HepG2 (cell line): ENCODE results near the gene HKDC1. TPM values are rescaled to one million over a fixed set of nuclear protein-coding genes. Genes with fewer than 3 reads are reported as not detected.

Experiments used
- ATAC-seq: fragments of 200-7000 bp; cut with Tn5 transposase; 3 replicates; pipeline ENCODE4 v1.9.1; 2020; ENCODE audit warnings: mild to moderate bottlenecking, moderate library complexity
- Bru-seq: library from RNA; stranded (reverse); fragments of 400-500 nt; gene quantifications from one replicate; lab custom pipeline; 2021; lab: Mats Ljungman, UMichigan
- BruChase-seq, 2 experiments: library from RNA; stranded (reverse); fragments of 400-500 nt; gene quantifications; one replicate each; lab custom pipeline; 2021; lab: Mats Ljungman, UMichigan
- BruUV-seq: library from RNA; stranded (reverse); fragments of 400-500 nt; replicated peaks from 2 replicates; lab custom pipeline; 2021; lab: Mats Ljungman, UMichigan
- CTCF ChIA-PET: fragments of 300-600 bp; formaldehyde crosslinking; extraction: SDS; loops from one replicate; lab custom pipeline; 2021; ENCODE audit warnings: low total read pairs, inconsistent platforms, low intra/inter-chr PET ratio; lab: Yijun Ruan, JAX
- POLR2A ChIA-PET: fragments of 350-600 bp; sonication (Branson Sonifier 250); formaldehyde crosslinking; loops from one replicate; lab custom pipeline; 2020; ENCODE audit warnings: antibody characterized with exemption, inconsistent platforms; lab: Yijun Ruan, JAX
- DNase-seq: peaks from one replicate; pipeline ENCODE4 v3.0.0-alpha.2; 2015; ENCODE audit warnings: low spot score
- FAIRE-seq: peaks from 3 replicates; lab custom pipeline; 2011; peaks lifted over from hg19 to GRCh38; lab: Jason Lieb, UNC
- H2AFZ ChIP-seq: one replicate; pipeline ENCODE4 v1.6.1; 2011; ENCODE audit warnings: low read length, inconsistent platforms
- H3K27ac ChIP-seq: fragments of 300-600 bp; 3 replicates; pipeline ENCODE4 v1.8.0; 2011; ENCODE audit warnings: mixed run types, mild to moderate bottlenecking, mixed read lengths, low read length, inconsistent platforms; ENCODE audit not compliant: insufficient read depth; ENCODE audit errors: extremely low read length
- H3K27me3 ChIP-seq, 2 experiments: fragments of 200-600 bp in 1 of 2; 2 replicates in 1 of 2; 3 replicates in 1 of 2; pipeline versions ENCODE4 v1.6.0 to v1.8.0; 2011; ENCODE audit warnings: low read length in 2 of 2, mild to moderate bottlenecking in 2 of 2, moderate library complexity in 2 of 2, inconsistent platforms in 1 of 2; ENCODE audit not compliant: insufficient read depth in 2 of 2, control insufficient read depth in 1 of 2
- H3K36me3 ChIP-seq, 2 experiments: fragments of 200-600 bp in 1 of 2; replicated peaks in 1 of 2; 2 replicates in 1 of 2; 3 replicates in 1 of 2; pipeline versions ENCODE4 v1.5.1 to v1.8.0; 2011; ENCODE audit warnings: low read length in 2 of 2, inconsistent platforms in 1 of 2; ENCODE audit not compliant: insufficient read depth in 2 of 2, control insufficient read depth in 1 of 2
- H3K4me1 ChIP-seq: 2 replicates; pipeline ENCODE4 v1.5.1; 2012; ENCODE audit warnings: low read length, inconsistent platforms; ENCODE audit not compliant: insufficient read depth
- H3K4me2 ChIP-seq: 2 replicates; pipeline ENCODE4 v1.6.0; 2011; ENCODE audit warnings: low read depth, low read length, inconsistent platforms
- H3K4me3 ChIP-seq, 3 experiments: fragments of 200-600 bp in 1 of 3; sonication (generic), shearing (Covaris generic) in 1 of 3; replicated peaks in 1 of 3; 2 replicates each; pipeline ENCODE4 v1.5.1; 2011 to 2016; ENCODE audit warnings: low read length in 3 of 3, inconsistent platforms in 2 of 3, low read depth in 2 of 3, mild to moderate bottlenecking in 2 of 3, control low read depth in 1 of 3, mixed read lengths in 1 of 3; ENCODE audit not compliant: insufficient read depth in 1 of 3
- H3K79me2 ChIP-seq: one replicate; pipeline ENCODE4 v1.6.1; 2011; ENCODE audit warnings: low read length, inconsistent platforms; ENCODE audit not compliant: insufficient read depth
- H3K9ac ChIP-seq: 2 replicates; pipeline ENCODE4 v1.6.0; 2011; ENCODE audit warnings: mild to moderate bottlenecking, low read depth, low read length, inconsistent platforms; ENCODE audit not compliant: insufficient read depth
- H3K9me3 ChIP-seq: 2 replicates; pipeline ENCODE4 v1.5.1; 2012; ENCODE audit warnings: mild to moderate bottlenecking, low read length
- H4K20me1 ChIP-seq: 2 replicates; pipeline ENCODE4 v1.6.0; 2011; ENCODE audit warnings: inconsistent platforms, mild to moderate bottlenecking, low read length, moderate library complexity; ENCODE audit not compliant: insufficient read depth
- CEBPG ChIP-seq: IDR thresholded peaks from 2 replicates; pipeline ENCODE4 v1.6.1; 2016
- HOXA3 ChIP-seq: sonication (generic); formaldehyde crosslinking; IDR thresholded peaks from 2 replicates; pipeline ENCODE4 v1.5.0; 2020; ENCODE audit warnings: missing genetic modification reagents
- RNF2 ChIP-seq: fragments of 450-650 bp; conservative IDR thresholded peaks from 2 replicates; pipeline ENCODE4 v1.6.1; 2016; ENCODE audit warnings: low read depth
- SIX1 ChIP-seq: sonication (generic); formaldehyde crosslinking; IDR thresholded peaks from 2 replicates; pipeline ENCODE4 v1.4.0; 2020; ENCODE audit warnings: missing genetic modification reagents, borderline replicate concordance
- SMAD3 ChIP-seq: sonication (generic); formaldehyde crosslinking; IDR thresholded peaks from 2 replicates; pipeline ENCODE4 v1.4.0; 2020; ENCODE audit warnings: missing genetic modification reagents
- ZC3H13 ChIP-seq: sonication (generic); formaldehyde crosslinking; IDR thresholded peaks from 2 replicates; pipeline ENCODE4 v1.8.1; 2023; ENCODE audit warnings: mild to moderate bottlenecking, missing genetic modification reagents, moderate library complexity
- ZNF138 ChIP-seq: sonication (generic); formaldehyde crosslinking; IDR thresholded peaks from 2 replicates; pipeline ENCODE4 v1.5.0; 2020; ENCODE audit warnings: mild to moderate bottlenecking, low read depth, missing genetic modification reagents
- ZNF44 ChIP-seq: sonication (generic); formaldehyde crosslinking; IDR thresholded peaks from 2 replicates; pipeline ENCODE4 v1.5.1; 2020; ENCODE audit warnings: mild to moderate bottlenecking, missing genetic modification reagents
- WGBS: methylation state at CpG from one replicate; pipeline ENCODE4 v1.1.6; 2017; ENCODE audit warnings: low lambda C conversion rate; 5-methylcytosine and 5-hydroxymethylcytosine counted together
- in situ Hi-C: cut with HindIII; loops from 2 replicates; pipeline ENCODE4 v1.10.0; 2017; ENCODE audit warnings: low pct_unique_long_range_greater_than_20kb; ENCODE audit not compliant: extremely low pct_ligation_motif_present
- intact Hi-C: fragments of 100-400 bp; cut with micrococcal nuclease; formaldehyde crosslinking; loops from one replicate; pipeline ENCODE4 v1.10.0; 2022; ENCODE audit not compliant: unreplicated experiment
- long read RNA-seq, 2 experiments: library from RNA in 1 of 2; library from polyadenylated mRNA in 1 of 2; stranded (forward) in 1 of 2; unstranded in 1 of 2; transcript quantifications; one replicate each; pipeline ENCODE4 v2.0.0, GENCODE V29; 2019 to 2022
- polyA minus RNA-seq, 3 experiments: library from RNA; depleted of rRNA, polyadenylated mRNA; stranded (reverse); fragments of >200 nt; gene quantifications; 2 replicates each; pipeline ENCODE4 v1.2.3, GENCODE V29; 2011; ENCODE audit warnings: low replicate concordance in 1 of 3
- polyA plus RNA-seq, 8 experiments: library from polyadenylated mRNA; depleted of rRNA in 3 of 8; stranded (reverse) in 7 of 8; unstranded in 1 of 8; fragments of >200 nt; fragmentation: Illumina TruSeq in 4 of 8; extraction: Trizol in 4 of 8; gene quantifications; 2 replicates each; pipeline versions ENCODE4 v1.2.1 to v1.2.3, GENCODE V29; 2011 to 2016; ENCODE audit warnings: low read depth in 4 of 8, missing spikeins in 1 of 8, mixed read lengths in 1 of 8; ENCODE audit not compliant: insufficient read depth in 1 of 8
- total RNA-seq, 5 experiments: library from RNA; depleted of rRNA; stranded (reverse); fragments of >200 nt; fragmentation: Illumina TruSeq; extraction: Trizol; gene quantifications; 2 replicates each; pipeline ENCODE4 v1.2.3, GENCODE V29; 2016; ENCODE audit warnings: low read depth in 1 of 5
- TF ChIP-seq, protein P1 (sequence below): sonication (generic); formaldehyde crosslinking; IDR thresholded peaks from 2 replicates; pipeline ENCODE4 v1.4.0; 2020; ENCODE audit warnings: mild to moderate bottlenecking, low read depth, missing genetic modification reagents
- TF ChIP-seq, protein P2 (sequence below): sonication (generic); formaldehyde crosslinking; IDR thresholded peaks from 2 replicates; pipeline ENCODE4 v1.9.0; 2022; ENCODE audit warnings: low read depth, missing genetic modification reagents
- TF ChIP-seq, protein P3 (sequence below): sonication (generic); formaldehyde crosslinking; IDR thresholded peaks from 2 replicates; pipeline ENCODE4 v1.4.0; 2020; ENCODE audit warnings: missing genetic modification reagents, borderline replicate concordance

The HKDC1 gene, protein sequence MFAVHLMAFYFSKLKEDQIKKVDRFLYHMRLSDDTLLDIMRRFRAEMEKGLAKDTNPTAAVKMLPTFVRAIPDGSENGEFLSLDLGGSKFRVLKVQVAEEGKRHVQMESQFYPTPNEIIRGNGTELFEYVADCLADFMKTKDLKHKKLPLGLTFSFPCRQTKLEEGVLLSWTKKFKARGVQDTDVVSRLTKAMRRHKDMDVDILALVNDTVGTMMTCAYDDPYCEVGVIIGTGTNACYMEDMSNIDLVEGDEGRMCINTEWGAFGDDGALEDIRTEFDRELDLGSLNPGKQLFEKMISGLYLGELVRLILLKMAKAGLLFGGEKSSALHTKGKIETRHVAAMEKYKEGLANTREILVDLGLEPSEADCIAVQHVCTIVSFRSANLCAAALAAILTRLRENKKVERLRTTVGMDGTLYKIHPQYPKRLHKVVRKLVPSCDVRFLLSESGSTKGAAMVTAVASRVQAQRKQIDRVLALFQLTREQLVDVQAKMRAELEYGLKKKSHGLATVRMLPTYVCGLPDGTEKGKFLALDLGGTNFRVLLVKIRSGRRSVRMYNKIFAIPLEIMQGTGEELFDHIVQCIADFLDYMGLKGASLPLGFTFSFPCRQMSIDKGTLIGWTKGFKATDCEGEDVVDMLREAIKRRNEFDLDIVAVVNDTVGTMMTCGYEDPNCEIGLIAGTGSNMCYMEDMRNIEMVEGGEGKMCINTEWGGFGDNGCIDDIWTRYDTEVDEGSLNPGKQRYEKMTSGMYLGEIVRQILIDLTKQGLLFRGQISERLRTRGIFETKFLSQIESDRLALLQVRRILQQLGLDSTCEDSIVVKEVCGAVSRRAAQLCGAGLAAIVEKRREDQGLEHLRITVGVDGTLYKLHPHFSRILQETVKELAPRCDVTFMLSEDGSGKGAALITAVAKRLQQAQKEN
- total RNA-seq (2016; rRNA removed; fragmentation: Illumina TruSeq; extraction: Trizol), result 5.1 and 12.4 TPM in 2 replicates
- total RNA-seq (2016; cell fraction: cytosol; rRNA removed; fragmentation: Illumina TruSeq; extraction: Trizol; ENCODE audit: low read depth), result 0.97 and 1.4 TPM in 2 replicates
- 4.2 and 12.6 TPM in 2 replicates for total RNA-seq (2016; cell fraction: insoluble cytoplasmic fraction; rRNA removed; fragmentation: Illumina TruSeq; extraction: Trizol)
- 0.62 and 1.8 TPM in 2 replicates for total RNA-seq (2016; cell fraction: membrane; rRNA removed; fragmentation: Illumina TruSeq; extraction: Trizol)
- 12.0 and 12.7 TPM in 2 replicates for total RNA-seq (2016; cell fraction: nucleus; rRNA removed; fragmentation: Illumina TruSeq; extraction: Trizol)
- polyA plus RNA-seq (2011; rRNA removed), result 8.1 and 10.1 TPM in 2 replicates
- 6.7 and 7.2 TPM in 2 replicates for polyA plus RNA-seq (2011; cell fraction: cytosol; rRNA removed)
- polyA plus RNA-seq (2011; cell fraction: nucleus; rRNA removed), result 18.6 and 25.4 TPM in 2 replicates
- 8.5 and 11.3 TPM in 2 replicates for polyA plus RNA-seq (2012)
- 0.33 and 0.90 TPM in 2 replicates for polyA plus RNA-seq (2016; cell fraction: cytosol; fragmentation: Illumina TruSeq; extraction: Trizol; ENCODE audit: low read depth)
- polyA plus RNA-seq (2016; cell fraction: insoluble cytoplasmic fraction; fragmentation: Illumina TruSeq; extraction: Trizol; ENCODE audit: low read depth), result 3.2 and 3.3 TPM in 2 replicates
- polyA plus RNA-seq (2016; cell fraction: membrane; fragmentation: Illumina TruSeq; extraction: Trizol; ENCODE audit: low read depth), result 0.48 and 0.57 TPM in 2 replicates
- polyA plus RNA-seq (2016; cell fraction: nucleus; fragmentation: Illumina TruSeq; extraction: Trizol; ENCODE audit: insufficient read depth, low read depth), result 11.3 and 14.6 TPM in 2 replicates
- 1.0 and 9.3 TPM in 2 replicates for polyA minus RNA-seq (2011; rRNA and poly(A)+ RNA removed; ENCODE audit: low replicate concordance)
- polyA minus RNA-seq (2011; cell fraction: cytosol; rRNA and poly(A)+ RNA removed), result 6.2 and 7.9 TPM in 2 replicates
- 9.5 and 15.7 TPM in 2 replicates for polyA minus RNA-seq (2011; cell fraction: nucleus; rRNA and poly(A)+ RNA removed)
- Bru-seq, nascent RNA, result percentile 50 among the genes with signal in this experiment
- percentile 56 among the genes with signal in this experiment for BruChase-seq, experiment 1, labeled RNA remaining after a 6-hour chase
- percentile 51 among the genes with signal in this experiment for BruChase-seq, experiment 2, labeled RNA remaining after a 2-hour chase
- long read RNA-seq, experiment 1, partial matches to known transcripts, result 7 of 12 reads
- long read RNA-seq, experiment 1, other reads (novel, unspliced or antisense), result 2 of 12 reads
- long read RNA-seq, experiment 2, transcript HKDC1-201 (18 exons, 3,689 nt), result major isoform, 11 of 30 reads
- long read RNA-seq, experiment 2, partial matches to known transcripts, result 13 of 30 reads
- long read RNA-seq, experiment 2, other reads (novel, unspliced or antisense), result 3 of 30 reads

DNA sequence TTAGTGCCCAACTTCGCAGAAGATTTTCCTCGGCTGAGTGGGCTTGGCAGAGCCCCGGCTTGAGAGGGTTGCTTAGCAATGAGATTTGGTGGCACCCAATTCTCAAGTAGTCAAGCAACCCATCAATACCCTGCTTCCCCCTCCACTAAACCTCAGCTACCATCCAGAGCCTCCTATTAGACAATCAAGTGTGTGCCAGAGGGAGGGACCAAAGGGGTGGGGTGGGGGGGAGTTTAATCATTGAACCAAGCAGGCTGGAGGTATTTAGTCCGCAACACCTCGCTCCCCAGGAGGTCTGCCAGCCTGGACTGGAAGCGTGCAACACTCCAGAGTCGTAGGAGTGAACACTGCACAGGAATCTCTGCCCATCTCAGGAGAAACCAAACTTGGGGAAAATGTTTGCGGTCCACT lies at the start of gene HKDC1:
TSS of gene HKDC1 (plus strand) at position 292 of the 411 bp plus-strand sequence. CDS start at position 396, 104 bp downstream.
- Histone ChIP-seq H3K36me3 (no peaks in the 10 kb centered on the region), H3K79me2 (peaks cover 3% of the 10 kb centered on the region), H4K20me1 (no peaks in the 10 kb centered on the region), H3K4me1 (peaks cover 75% of the 10 kb centered on the region), H3K9ac (peak within 1 kb of the TSS; percentile 60), H3K9me3 (no peaks in the 10 kb centered on the region), H2AFZ (peak within 1 kb of the TSS; percentile 37), H3K27ac (peak within 1 kb of the TSS; percentile 77), H3K27me3 (no peaks in the 10 kb centered on the region; a peak in 1 of 5 replicates), H3K4me2 (peak within 1 kb of the TSS; percentile 86), H3K4me3 (peak within 1 kb of the TSS; percentile 51 to 71 (median 57))
- POLR2A ChIA-PET, result interaction anchor here (0.6 to 1.7 kb wide), 7 partner anchors 9 to 63 kb away, joined by 3 to 12 read pairs (median 4); partner anchors contain the start of gene SUPV3L1
- BruUV-seq, result no TSS peak
- 0% methylated on average over 8 of the region's 8 CpGs for WGBS
- in situ Hi-C loops, result no loop called here
- CTCF ChIA-PET, result no interaction called here
- DNase-seq (peak; percentile 53), FAIRE-seq (no peak), ATAC-seq (peak; percentile 76)
- intact Hi-C loops, result no loop called here
- TF ChIP-seq ZC3H13 (CRISPR knock-in tag) (no peak), SMAD3 (CRISPR knock-in tag) (no peak), SIX1 (no peak), CEBPG (CRISPR knock-in tag) (no peak), ZNF138 (CRISPR knock-in tag) (no peak), ZNF44 (CRISPR knock-in tag) (no peak), HOXA3 (CRISPR knock-in tag) (0 out of 2 replicates have a peak, but pooled peaks have one; percentile 9), RNF2 (no peak)
- TF ChIP-seq, protein P1, sequence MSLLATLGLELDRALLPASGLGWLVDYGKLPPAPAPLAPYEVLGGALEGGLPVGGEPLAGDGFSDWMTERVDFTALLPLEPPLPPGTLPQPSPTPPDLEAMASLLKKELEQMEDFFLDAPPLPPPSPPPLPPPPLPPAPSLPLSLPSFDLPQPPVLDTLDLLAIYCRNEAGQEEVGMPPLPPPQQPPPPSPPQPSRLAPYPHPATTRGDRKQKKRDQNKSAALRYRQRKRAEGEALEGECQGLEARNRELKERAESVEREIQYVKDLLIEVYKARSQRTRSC (CRISPR knock-in tag), result no peak
- TF ChIP-seq, protein P2, sequence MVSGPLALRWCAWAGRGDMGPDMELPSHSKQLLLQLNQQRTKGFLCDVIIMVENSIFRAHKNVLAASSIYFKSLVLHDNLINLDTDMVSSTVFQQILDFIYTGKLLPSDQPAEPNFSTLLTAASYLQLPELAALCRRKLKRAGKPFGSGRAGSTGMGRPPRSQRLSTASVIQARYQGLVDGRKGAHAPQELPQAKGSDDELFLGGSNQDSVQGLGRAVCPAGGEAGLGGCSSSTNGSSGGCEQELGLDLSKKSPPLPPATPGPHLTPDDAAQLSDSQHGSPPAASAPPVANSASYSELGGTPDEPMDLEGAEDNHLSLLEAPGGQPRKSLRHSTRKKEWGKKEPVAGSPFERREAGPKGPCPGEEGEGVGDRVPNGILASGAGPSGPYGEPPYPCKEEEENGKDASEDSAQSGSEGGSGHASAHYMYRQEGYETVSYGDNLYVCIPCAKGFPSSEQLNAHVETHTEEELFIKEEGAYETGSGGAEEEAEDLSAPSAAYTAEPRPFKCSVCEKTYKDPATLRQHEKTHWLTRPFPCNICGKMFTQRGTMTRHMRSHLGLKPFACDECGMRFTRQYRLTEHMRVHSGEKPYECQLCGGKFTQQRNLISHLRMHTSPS (CRISPR knock-in tag), result 0 out of 2 replicates have a peak, but pooled peaks have one; percentile 26
- TF ChIP-seq, protein P3, sequence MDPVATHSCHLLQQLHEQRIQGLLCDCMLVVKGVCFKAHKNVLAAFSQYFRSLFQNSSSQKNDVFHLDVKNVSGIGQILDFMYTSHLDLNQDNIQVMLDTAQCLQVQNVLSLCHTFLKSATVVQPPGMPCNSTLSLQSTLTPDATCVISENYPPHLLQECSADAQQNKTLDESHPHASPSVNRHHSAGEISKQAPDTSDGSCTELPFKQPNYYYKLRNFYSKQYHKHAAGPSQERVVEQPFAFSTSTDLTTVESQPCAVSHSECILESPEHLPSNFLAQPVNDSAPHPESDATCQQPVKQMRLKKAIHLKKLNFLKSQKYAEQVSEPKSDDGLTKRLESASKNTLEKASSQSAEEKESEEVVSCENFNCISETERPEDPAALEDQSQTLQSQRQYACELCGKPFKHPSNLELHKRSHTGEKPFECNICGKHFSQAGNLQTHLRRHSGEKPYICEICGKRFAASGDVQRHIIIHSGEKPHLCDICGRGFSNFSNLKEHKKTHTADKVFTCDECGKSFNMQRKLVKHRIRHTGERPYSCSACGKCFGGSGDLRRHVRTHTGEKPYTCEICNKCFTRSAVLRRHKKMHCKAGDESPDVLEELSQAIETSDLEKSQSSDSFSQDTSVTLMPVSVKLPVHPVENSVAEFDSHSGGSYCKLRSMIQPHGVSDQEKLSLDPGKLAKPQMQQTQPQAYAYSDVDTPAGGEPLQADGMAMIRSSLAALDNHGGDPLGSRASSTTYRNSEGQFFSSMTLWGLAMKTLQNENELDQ (CRISPR knock-in tag), result no peak
